Effector memory CD4-positive, alpha-beta T cell (primary cell): Measurements from ENCODE around the gene DCAF10.
"Not testable (repeated sequence)": the region's sequence is repeated elsewhere in the genome, so short reads cannot be mapped to it uniquely, and the experiment has no call there.

Experiments
- DNase-seq, 3 donors: peaks; one replicate each; pipeline ENCODE4 v3.0.0-alpha.2; 2020
- H3K27ac ChIP-seq: 2 replicates; pipeline ENCODE4 v1.7.0; 2013; ENCODE audit warnings: mild to moderate bottlenecking, low read length, moderate library complexity; ENCODE audit not compliant: insufficient read depth, poor library complexity, severe bottlenecking
- H3K27me3 ChIP-seq: replicated peaks from 2 replicates; pipeline ENCODE4 v1.7.0; 2013; ENCODE audit warnings: mild to moderate bottlenecking, low read length; ENCODE audit not compliant: insufficient read depth, control insufficient read depth, poor library complexity, severe bottlenecking
- H3K36me3 ChIP-seq: 2 replicates; pipeline ENCODE4 v1.7.0; 2013; ENCODE audit warnings: mild to moderate bottlenecking, low read length, moderate library complexity; ENCODE audit not compliant: control insufficient read depth, insufficient read depth
- H3K4me1 ChIP-seq: 2 replicates; pipeline ENCODE4 v1.7.0; 2013; ENCODE audit warnings: low read length, mild to moderate bottlenecking; ENCODE audit not compliant: control insufficient read depth, insufficient read depth, poor library complexity, severe bottlenecking
- H3K4me3 ChIP-seq: 2 replicates; pipeline ENCODE4 v1.7.0; 2013; ENCODE audit warnings: low read length, low read depth, mild to moderate bottlenecking; ENCODE audit not compliant: insufficient read depth, poor library complexity, severe bottlenecking
- H3K9me3 ChIP-seq: 2 replicates; pipeline ENCODE4 v1.7.0; 2013; ENCODE audit warnings: mild to moderate bottlenecking, low read length, moderate library complexity; ENCODE audit not compliant: control insufficient read depth
- total RNA-seq, 3 donors: gene quantifications; one replicate each; lab custom pipeline; 2026; lab: John Stamatoyannopoulos, UW

Gene DCAF10, protein sequence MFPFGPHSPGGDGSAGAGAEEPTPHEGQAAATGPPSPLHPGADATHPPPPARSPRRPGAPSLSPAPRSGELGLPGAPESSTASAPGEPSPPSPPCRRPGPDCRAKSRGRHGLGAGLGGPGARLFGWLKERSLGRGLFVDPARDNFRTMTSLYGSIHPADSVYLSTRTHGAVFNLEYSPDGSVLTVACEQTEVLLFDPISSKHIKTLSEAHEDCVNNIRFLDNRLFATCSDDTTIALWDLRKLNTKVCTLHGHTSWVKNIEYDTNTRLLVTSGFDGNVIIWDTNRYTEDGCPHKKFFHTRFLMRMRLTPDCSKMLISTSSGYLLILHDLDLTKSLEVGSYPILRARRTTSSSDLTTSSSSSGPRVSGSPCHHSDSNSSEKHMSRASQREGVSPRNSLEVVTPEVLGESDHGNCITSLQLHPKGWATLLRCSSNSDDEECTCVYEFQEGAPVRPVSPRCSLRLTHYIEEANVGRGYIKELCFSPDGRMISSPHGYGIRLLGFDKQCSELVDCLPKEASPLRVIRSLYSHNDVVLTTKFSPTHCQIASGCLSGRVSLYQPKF
- total RNA-seq = 27.5 to 38.7 (median 38.6) reads per million in 3 donors

DNA sequence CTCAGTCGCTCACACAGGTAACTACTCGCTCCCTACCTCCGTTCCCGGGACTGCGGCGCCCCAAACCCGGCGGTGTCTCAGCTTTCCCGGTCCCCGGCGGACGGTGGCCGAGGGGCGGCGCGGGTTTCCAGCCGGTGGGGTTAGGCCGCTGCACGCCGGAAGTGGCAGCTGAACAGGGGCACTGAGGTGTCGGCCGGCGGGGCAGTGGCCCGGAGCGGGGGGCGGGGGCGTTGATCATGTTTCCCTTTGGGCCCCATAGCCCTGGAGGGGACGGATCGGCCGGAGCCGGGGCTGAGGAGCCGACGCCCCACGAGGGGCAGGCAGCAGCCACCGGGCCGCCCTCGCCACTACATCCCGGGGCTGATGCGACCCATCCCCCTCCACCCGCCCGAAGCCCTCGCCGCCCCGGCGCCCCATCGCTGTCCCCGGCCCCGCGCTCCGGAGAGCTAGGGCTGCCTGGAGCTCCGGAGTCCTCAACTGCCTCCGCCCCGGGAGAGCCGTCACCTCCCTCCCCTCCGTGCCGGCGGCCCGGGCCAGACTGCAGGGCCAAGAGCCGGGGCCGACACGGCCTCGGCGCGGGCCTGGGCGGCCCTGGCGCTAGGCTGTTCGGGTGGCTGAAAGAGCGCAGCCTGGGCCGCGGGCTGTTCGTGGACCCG, at the start of gene DCAF10:
TSS of gene DCAF10 (plus strand) at position 167 of the 656 bp plus-strand sequence. CDS start at position 237, 70 bp downstream.
- Histone ChIP-seq H3K4me3 (peak within 1 kb of the TSS; percentile 92), H3K27ac (peak within 1 kb of the TSS; percentile 67), H3K36me3 (no peaks in the 10 kb centered on the region), H3K4me1 (peaks cover 15% of the 10 kb centered on the region), H3K27me3 (no peaks in the 10 kb centered on the region), H3K9me3 (no peaks in the 10 kb centered on the region)
- peak; percentile 78 to 82 (median 80) for DNase-seq

DNA sequence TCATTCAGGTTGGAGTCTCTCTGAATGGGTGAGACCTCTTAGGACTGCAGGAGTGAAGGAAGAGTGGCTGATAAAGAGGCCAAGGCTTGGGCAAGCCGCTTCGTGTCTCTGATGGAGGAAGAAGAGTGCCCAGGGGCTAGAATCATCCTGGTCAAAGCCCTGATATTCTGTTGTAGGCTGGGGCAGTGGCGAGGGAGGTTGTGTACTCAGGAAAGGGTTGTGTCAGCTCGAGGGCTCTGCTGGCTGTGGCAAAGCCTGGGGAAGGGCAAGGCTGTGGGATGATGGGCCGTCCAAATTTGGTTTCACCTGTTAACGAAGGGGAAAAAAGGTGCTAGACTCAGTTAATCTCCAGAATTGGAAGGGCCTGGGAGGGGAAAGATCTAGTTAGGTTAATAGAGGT, 49.4 kb upstream of the DCAF10 start:
- DNase-seq = no peak
- peaks cover 15% of the 10 kb centered on the region for H3K4me1 ChIP-seq
- H3K4me3 ChIP-seq = no peak overlapping the region
- no peaks in the 10 kb centered on the region for H3K36me3 ChIP-seq
- no peak overlapping the region for H3K27ac ChIP-seq
- no peaks in the 10 kb centered on the region for H3K9me3 ChIP-seq
- no peaks in the 10 kb centered on the region for H3K27me3 ChIP-seq

DNA sequence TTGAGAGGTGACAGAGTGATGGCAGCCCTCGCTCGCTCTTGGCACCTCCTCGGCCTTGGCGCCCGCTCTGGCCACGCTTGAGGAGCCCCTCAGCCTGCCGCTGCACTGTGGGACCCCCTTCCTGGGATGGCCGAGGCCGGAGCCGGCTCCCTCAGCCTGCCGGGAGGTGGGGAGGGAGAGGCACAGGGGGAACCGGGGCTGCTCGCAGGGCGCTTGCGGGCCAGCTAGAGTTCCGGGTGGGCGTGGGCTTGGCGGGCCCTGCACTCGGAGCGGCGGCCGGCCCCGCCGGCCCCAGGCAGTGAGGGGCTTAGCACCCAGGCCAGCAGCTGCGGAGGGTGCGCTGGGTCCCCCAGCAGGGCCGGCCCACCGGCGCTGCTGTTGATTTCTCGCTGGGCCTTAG, 48.9 kb upstream of the DCAF10 start:
- H3K4me3 ChIP-seq, H3K27me3 ChIP-seq: not testable (repeated sequence)

DNA sequence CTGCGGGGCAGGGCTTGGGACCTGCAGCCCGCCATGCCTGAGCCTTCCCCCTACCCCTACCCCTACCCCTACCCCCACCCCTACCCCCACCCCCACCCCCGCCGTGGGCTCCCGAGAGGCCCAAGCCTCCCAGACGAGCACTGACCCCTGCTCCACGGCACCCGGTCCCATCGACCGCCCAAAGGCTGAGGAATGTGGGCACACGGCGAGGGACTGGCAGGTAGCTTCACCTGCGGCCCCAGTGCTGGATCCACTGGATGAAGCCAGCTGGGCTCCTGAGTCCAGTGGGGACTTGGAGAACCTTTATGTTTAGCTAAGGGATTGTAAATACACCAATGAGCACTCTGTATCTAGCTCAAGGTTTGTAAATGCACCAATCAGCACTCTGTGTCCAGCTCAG, 48.5 kb upstream of the DCAF10 start:
- not testable (repeated sequence) for H3K27ac ChIP-seq, H3K27me3 ChIP-seq, H3K36me3 ChIP-seq, DNase-seq, H3K9me3 ChIP-seq, H3K4me3 ChIP-seq
- peaks cover 15% of the 10 kb centered on the region for H3K4me1 ChIP-seq

More for the DNA sequence above, 48.9 kb upstream of the DCAF10 start:
- not testable (repeated sequence) for H3K27ac ChIP-seq, H3K36me3 ChIP-seq, H3K9me3 ChIP-seq, DNase-seq
- peaks cover 15% of the 10 kb centered on the region for H3K4me1 ChIP-seq

DNA sequence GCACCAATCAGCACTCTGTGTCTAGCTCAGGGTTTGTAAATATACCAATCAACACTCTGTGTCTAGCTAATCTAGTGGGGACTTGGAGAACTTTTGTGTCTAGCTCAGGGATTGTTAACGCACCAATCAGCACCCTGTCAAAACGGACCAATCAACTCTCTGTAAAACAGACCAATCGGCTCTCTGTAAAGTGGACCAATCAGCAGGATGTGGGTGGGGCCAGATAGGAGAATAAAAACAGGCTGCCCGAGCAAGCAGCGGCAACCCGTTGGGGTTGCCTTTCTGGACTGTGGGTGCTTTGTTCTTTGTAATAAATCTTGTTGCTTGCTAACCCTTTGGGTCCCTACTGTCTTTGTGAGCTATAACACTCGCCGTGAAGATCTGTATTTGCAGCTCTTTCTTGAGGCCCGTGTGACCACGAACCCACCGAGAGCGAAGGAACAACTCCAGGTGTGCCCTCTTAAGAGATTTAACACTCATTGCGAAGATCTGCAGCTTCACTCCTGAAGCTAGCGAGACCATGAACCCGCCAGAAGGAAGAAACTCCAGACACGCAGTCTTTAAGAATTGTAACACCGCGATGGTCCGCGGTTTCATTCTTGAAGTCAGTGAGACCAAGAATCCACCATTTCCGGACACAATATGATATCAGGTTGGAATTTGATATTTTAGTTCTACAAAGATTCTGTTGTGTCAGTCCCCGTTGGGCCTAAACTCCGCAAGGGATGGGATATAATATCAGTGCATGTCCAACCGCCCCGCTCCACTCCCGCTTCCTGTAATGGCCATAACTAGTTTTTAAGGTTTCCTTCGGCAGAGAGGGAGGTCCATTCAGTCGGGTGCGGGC, 47.7 kb upstream of the DCAF10 start:
- no peaks in the 10 kb centered on the region for H3K36me3 ChIP-seq
- no peak for DNase-seq
- no peaks in the 10 kb centered on the region for H3K27me3 ChIP-seq

DNA sequence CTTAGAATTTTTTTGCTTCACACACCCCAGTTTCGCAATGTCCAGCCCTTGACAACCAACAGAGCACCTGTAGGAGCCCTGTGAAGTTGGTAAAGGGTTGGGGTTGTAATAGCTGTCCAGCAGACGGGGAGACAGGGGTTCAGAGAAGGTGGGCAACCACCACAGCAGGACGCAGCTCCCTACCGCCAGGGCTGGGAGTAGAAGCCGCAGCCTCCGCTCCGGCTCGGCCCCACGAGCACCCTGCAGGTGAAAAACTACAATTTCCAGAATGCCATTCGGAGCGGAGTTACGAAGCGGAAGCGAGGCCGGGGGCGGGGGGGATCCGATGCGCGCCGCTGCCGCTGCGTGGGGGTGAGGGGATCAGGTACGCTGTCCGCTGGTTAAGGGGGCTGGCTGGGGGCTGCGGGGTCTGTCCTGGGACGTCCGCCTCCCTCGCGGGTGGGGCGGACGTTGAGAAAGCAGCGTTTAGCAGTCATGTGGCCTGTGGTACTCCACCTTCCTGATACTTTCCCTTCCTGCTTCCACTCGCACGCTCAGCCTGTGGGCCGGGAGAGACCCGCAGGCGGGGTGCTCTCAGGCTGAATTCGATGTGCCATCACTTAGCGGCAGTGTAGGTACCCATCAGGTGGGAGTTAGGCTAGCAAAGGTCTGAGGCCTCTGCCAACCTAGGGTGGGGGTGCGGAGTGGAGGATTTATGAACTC, 47.0 kb upstream of the DCAF10 start, which contains the start of gene TRMT10B:
TSS of gene TRMT10B (plus strand) at position 317 of the 702 bp plus-strand sequence. CDS start 8,127 bp downstream, outside the sequence.
- Histone ChIP-seq H3K27ac (peak within 1 kb of the TSS; percentile 79), H3K4me3 (peak within 1 kb of the TSS; percentile 79), H3K9me3 (no peaks in the 10 kb centered on the region), H3K27me3 (no peaks in the 10 kb centered on the region), H3K36me3 (no peaks in the 10 kb centered on the region), H3K4me1 (peaks cover 15% of the 10 kb centered on the region)
- peak; percentile 31 to 47 (median 42) for DNase-seq

More for the DNA sequence above, 47.7 kb upstream of the DCAF10 start:
- peak overlapping the region; percentile 79 for H3K27ac ChIP-seq
- no peaks in the 10 kb centered on the region for H3K9me3 ChIP-seq
- H3K4me1 ChIP-seq = peaks cover 15% of the 10 kb centered on the region
- peak overlapping the region; percentile 79 for H3K4me3 ChIP-seq

DNA sequence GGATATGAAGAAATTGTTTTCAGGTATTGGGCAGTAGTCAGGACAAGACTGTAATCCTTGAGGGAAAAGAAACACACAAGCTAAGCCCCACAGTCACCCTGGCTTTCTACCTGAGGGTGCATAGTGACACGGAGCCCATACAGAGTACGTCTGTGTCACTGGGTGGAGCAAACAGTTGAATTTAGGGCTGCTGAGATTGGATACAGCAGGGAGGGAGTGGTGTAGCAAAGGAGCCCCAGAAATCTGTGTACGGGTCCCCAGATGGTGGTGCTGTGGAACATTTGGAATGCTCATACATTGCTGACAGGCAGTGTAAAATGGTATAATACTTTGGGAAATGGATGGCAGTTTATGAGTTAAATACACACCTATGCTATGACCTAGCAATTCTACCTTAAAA, 41.9 kb upstream of the DCAF10 start:
- Histone ChIP-seq H3K9me3 (no peaks in the 10 kb centered on the region), H3K4me3 (no peak overlapping the region), H3K36me3 (no peaks in the 10 kb centered on the region), H3K27ac (no peak overlapping the region), H3K4me1 (peaks cover 11% of the 10 kb centered on the region), H3K27me3 (no peaks in the 10 kb centered on the region)
- no peak for DNase-seq

DNA sequence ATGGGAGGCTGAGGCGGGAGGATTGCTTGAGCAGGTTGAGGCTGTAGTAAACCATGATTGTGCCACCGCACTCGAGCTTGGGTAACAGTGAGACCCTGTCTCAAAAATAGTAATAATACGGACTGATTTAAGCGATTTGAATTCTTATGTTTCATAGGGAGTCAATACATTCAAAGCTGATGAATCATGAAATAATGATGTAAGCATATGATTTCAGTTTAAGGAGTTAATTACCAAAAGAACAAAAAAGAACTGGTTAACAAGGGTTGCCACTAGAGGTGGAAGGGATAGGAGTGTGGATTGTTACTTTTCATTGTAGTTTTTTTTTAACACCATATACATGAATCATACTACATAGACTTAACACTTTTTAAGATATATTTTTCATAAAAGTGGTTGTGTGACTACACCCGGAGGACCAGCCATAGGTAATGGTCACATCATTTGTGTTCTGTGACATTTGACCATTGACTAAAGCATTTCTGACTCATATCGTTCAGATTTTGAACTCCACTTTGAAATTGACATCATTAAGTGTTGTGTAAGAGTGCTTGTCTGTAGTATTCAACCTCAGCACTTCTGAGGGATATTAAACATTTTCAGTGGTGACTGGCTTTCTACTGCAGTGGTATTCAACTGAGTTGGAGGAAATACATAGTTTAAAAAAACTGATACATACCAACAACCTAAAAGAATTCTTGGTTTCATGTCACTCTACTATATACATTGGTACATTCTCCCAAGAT, 40.0 kb upstream of the DCAF10 start:
- Histone ChIP-seq H3K4me3 (no peak overlapping the region), H3K27me3 (no peaks in the 10 kb centered on the region)

More for the DNA sequence above, 40.0 kb upstream of the DCAF10 start:
- no peak for DNase-seq
- no peak overlapping the region for H3K27ac ChIP-seq
- peaks cover 8% of the 10 kb centered on the region for H3K36me3 ChIP-seq
- peaks cover 4% of the 10 kb centered on the region for H3K4me1 ChIP-seq
- H3K9me3 ChIP-seq = no peaks in the 10 kb centered on the region
